Fibroblast of mammary gland (primary cell): ENCODE data around the gene RELCH.

Experiments used
- DNase-seq: peaks from one replicate; pipeline ENCODE4 v3.0.0-alpha.2; 2010; ENCODE audit warnings: low read depth
- H3K4me3 ChIP-seq: 2 replicates; pipeline ENCODE4 v1.5.1; 2011; ENCODE audit warnings: low read depth, mild to moderate bottlenecking, low read length, moderate library complexity; ENCODE audit not compliant: control insufficient read depth
- CTCF ChIP-seq: conservative IDR thresholded peaks from 2 replicates; pipeline ENCODE4 v1.5.1; 2011; ENCODE audit warnings: low read depth, low read length, inconsistent platforms; ENCODE audit not compliant: control insufficient read depth, insufficient read depth

RELCH gene

GRCh38 chr18:62328586-62329525 is 141.8 kb downstream of the RELCH start:
- DNase-seq, result no peak
- TF ChIP-seq CTCF, result no peak

GRCh38 chr18:62329691-62330454 is 142.8 kb downstream of the RELCH start:
- no peak for TF ChIP-seq CTCF
- DNase-seq, result peak; percentile 7
- H3K4me3 ChIP-seq, result no peak overlapping the region

More at GRCh38 chr18:62328586-62329525, 141.8 kb downstream of the RELCH start:
- H3K4me3 ChIP-seq, result no peak overlapping the region

- no peak overlapping the region for H3K4me3 ChIP-seq
- DNase-seq, result no peak
- TF ChIP-seq CTCF, result no peak
Observed at GRCh38 chr18:62330650-62331049, 143.6 kb downstream of the RELCH start.

DNA sequence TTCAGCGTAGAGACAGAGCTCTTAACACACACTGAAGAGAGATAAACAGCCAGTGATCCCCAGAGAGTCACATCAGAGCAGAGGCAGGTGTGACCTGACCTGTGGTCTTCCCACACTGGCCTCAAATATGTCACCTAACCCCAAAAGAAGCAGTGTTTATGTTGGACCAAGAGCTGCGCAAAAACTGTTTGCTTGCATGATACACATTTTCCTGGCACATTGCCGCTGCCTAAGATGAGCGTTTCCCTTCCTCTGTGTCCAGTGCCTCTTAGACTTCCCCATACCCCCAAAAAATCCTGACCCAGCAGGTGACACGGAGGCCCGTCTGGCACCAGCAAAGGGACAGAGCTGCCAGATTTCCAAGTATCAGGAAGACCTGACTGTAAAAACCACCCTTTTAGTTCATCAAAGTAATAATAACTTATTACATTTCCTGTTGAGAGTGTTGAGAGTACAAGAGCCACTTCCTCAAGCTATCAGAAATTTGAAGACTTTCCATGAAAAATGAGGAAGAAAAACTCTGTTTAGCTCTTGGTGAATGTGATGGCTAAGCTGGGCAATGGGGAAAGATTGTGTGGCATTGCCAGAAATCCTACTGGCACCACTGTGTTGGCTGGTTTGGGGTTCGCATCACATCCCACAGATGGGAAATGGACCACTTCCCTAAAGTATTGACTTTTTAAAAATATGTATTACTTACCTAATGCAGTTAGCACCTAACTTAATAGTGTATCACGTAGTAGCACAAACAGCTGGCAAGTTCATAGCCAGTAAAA is 144.7 kb downstream of the RELCH start:
- TF ChIP-seq CTCF, result no peak
- no peak overlapping the region for H3K4me3 ChIP-seq
- DNase-seq, result no peak

- H3K4me3 ChIP-seq, result no peak overlapping the region
- DNase-seq, result no peak
- TF ChIP-seq CTCF, result no peak
Observed at GRCh38 chr18:62332431-62332830, 145.4 kb downstream of the RELCH start.

DNA sequence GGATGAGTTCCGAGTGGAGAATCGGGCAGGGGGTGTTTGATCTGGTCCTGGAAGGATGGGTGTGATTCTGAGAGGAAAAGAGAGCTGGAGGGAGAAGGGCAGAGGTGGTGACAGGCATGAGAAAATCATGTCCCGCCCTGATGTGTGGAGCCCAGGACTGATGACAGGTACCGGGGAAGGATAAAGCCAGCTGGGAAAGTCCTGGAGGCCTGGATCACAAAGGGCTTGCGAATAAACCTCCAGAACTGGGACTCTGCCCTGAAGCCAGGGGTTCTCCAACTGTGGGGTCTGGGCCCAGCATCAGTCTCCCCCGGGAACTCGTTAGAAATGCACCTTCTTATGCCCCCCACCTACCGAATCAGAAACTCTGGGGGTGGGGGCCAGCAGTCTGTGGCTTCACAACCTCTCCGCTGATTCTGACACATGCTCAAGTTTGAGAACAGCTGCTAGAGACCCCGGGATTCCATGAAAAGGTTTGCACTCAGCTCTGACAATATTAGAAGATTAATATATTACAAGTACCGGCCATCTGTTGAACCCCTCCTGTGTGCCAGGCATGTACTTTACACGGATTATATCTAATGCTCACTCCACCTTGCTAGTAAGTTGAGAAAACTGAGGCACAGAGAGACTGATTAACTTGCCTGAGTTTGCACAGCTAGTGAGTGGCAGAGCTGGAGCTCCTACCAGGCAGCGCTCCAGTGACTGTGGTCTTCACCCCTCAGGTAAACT is 146.1 kb downstream of the RELCH start:
- TF ChIP-seq CTCF, result no peak
- no peak for DNase-seq
- H3K4me3 ChIP-seq, result no peak overlapping the region
